HepG2 (cell line): ENCODE measurements around the gene CHN2. TPM values are rescaled to one million over a fixed set of nuclear protein-coding genes. Genes with fewer than 3 reads are reported as not detected.

Source experiments
- AGO1 ChIP-seq: fragments of 200-400 bp; formaldehyde crosslinking; IDR thresholded peaks from 2 replicates; pipeline ENCODE4 v1.6.1; 2017; ENCODE audit warnings: mild to moderate bottlenecking, low read depth, low read length, moderate library complexity; ENCODE audit not compliant: poor library complexity, severe bottlenecking
- ESRRA ChIP-seq: sonication (generic); formaldehyde crosslinking; IDR thresholded peaks from 2 replicates; pipeline ENCODE4 v1.5.1; 2020; ENCODE audit warnings: mild to moderate bottlenecking, low read depth, missing genetic modification reagents
- GATA4 ChIP-seq: sonication (generic); IDR thresholded peaks from 2 replicates; pipeline ENCODE4 v1.6.1; 2016; ENCODE audit warnings: antibody characterized with exemption, low read depth, borderline replicate concordance
- LRRFIP1 ChIP-seq: sonication (generic); formaldehyde crosslinking; conservative IDR thresholded peaks from 2 replicates; pipeline ENCODE4 v1.4.0; 2020; ENCODE audit warnings: missing genetic modification reagents
- MAX ChIP-seq: IDR thresholded peaks from 2 replicates; pipeline ENCODE4 v1.6.1; 2012; ENCODE audit warnings: inconsistent platforms
- MED13 ChIP-seq: sonication (generic); formaldehyde crosslinking; IDR thresholded peaks from 2 replicates; pipeline ENCODE4 v1.5.0; 2020; ENCODE audit warnings: missing genetic modification reagents
- MXI1 ChIP-seq: IDR thresholded peaks from 3 replicates; pipeline ENCODE4 v1.6.1; 2012; ENCODE audit warnings: low read depth, low read length, inconsistent platforms, borderline replicate concordance
- NONO ChIP-seq, 2 experiments: fragments of 450-650 bp in 1 of 2; sonication (generic) in 1 of 2; formaldehyde crosslinking in 1 of 2; IDR thresholded peaks in 1 of 2; conservative IDR thresholded peaks in 1 of 2; 2 replicates each; pipeline versions ENCODE4 v1.6.1 to v1.8.0; 2017 to 2022; ENCODE audit warnings: mild to moderate bottlenecking in 1 of 2, missing genetic modification reagents in 1 of 2, moderate library complexity in 1 of 2
- PRDM10 ChIP-seq: sonication (generic); formaldehyde crosslinking; IDR thresholded peaks from 2 replicates; pipeline ENCODE4 v1.4.0; 2020; ENCODE audit warnings: low read depth, missing genetic modification reagents
- SMYD3 ChIP-seq: sonication (generic); formaldehyde crosslinking; IDR thresholded peaks from 2 replicates; pipeline ENCODE4 v1.8.1; 2023; ENCODE audit warnings: mild to moderate bottlenecking, missing genetic modification reagents
- SNAPC2 ChIP-seq: sonication (generic); formaldehyde crosslinking; IDR thresholded peaks from 2 replicates; pipeline ENCODE4 v1.8.1; 2022; ENCODE audit warnings: mild to moderate bottlenecking, missing genetic modification reagents
- TEAD3 ChIP-seq: optimal IDR thresholded peaks from 2 replicates; pipeline ENCODE3; 2016; ENCODE audit warnings: borderline replicate concordance
- ZNF562 ChIP-seq: sonication (generic); formaldehyde crosslinking; IDR thresholded peaks from 2 replicates; pipeline ENCODE4 v1.8.0; 2022; ENCODE audit warnings: missing genetic modification reagents, borderline replicate concordance
- ZSCAN9 ChIP-seq: IDR thresholded peaks from 2 replicates; pipeline ENCODE4 v1.6.1; 2016; ENCODE audit warnings: borderline replicate concordance
- polyA plus RNA-seq, 8 experiments: library from polyadenylated mRNA; depleted of rRNA in 3 of 8; stranded (reverse) in 7 of 8; unstranded in 1 of 8; fragments of >200 nt; fragmentation: Illumina TruSeq in 4 of 8; extraction: Trizol in 4 of 8; gene quantifications; 2 replicates each; pipeline versions ENCODE4 v1.2.1 to v1.2.3, GENCODE V29; 2011 to 2016; ENCODE audit warnings: low read depth in 4 of 8, missing spikeins in 1 of 8, mixed read lengths in 1 of 8; ENCODE audit not compliant: insufficient read depth in 1 of 8
- total RNA-seq, 5 experiments: library from RNA; depleted of rRNA; stranded (reverse); fragments of >200 nt; fragmentation: Illumina TruSeq; extraction: Trizol; gene quantifications; 2 replicates each; pipeline ENCODE4 v1.2.3, GENCODE V29; 2016; ENCODE audit warnings: low read depth in 1 of 5
- TF ChIP-seq, protein P1 (sequence below): sonication (generic); formaldehyde crosslinking; IDR thresholded peaks from 2 replicates; pipeline ENCODE4 v1.5.1; 2020; ENCODE audit warnings: mild to moderate bottlenecking, missing genetic modification reagents, moderate library complexity
- TF ChIP-seq, protein P2 (sequence below): sonication (generic); formaldehyde crosslinking; IDR thresholded peaks from 2 replicates; pipeline ENCODE4 v1.4.0; 2020; ENCODE audit warnings: missing genetic modification reagents
- TF ChIP-seq, protein P3 (sequence below): sonication (generic); formaldehyde crosslinking; IDR thresholded peaks from 2 replicates; pipeline ENCODE4 v1.8.0; 2022; ENCODE audit warnings: mild to moderate bottlenecking, missing genetic modification reagents; ENCODE audit not compliant: insufficient replicate concordance

The CHN2 gene
- total and polyA plus RNA-seq, 2 of the 13 experiments (the other 11 are each of a cell fraction or from before 2014, with no cell fraction given): 23.5 to 30.5 TPM

GRCh38 chr7:29190349-29191045, 4.1 kb upstream of the CHN2 start (continued):
- TF ChIP-seq NONO (IDR thresholded peaks at IDR 0.05) (no peak), NONO (CRISPR knock-in tag; conservative IDR thresholded peaks at IDR 0.05) (no peak; the same call in 1 of the 2 replicates), MAX (peak; percentile 33), GATA4 (peak; percentile 83; the same call in 1 of the 2 replicates), ZNF562 (no peak), ESRRA (no peak; the same call in 1 of the 2 replicates), SMYD3 (peak; percentile 71; the same call in 1 of the 2 replicates), AGO1 (no peak), SNAPC2 (CRISPR knock-in tag) (peak; percentile 69; the same call in 1 of the 2 replicates), ZSCAN9 (no peak; the same call in 1 of the 2 replicates), PRDM10 (CRISPR knock-in tag) (no peak), MXI1 (peak; percentile 61; the same call in 1 of the 3 replicates), MED13 (CRISPR knock-in tag) (no peak), TEAD3 (peak; percentile 25), LRRFIP1 (CRISPR knock-in tag) (no peak)
- TF ChIP-seq, protein P1, sequence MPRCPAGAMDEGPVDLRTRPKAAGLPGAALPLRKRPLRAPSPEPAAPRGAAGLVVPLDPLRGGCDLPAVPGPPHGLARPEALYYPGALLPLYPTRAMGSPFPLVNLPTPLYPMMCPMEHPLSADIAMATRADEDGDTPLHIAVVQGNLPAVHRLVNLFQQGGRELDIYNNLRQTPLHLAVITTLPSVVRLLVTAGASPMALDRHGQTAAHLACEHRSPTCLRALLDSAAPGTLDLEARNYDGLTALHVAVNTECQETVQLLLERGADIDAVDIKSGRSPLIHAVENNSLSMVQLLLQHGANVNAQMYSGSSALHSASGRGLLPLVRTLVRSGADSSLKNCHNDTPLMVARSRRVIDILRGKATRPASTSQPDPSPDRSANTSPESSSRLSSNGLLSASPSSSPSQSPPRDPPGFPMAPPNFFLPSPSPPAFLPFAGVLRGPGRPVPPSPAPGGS: no peak
- TF ChIP-seq, protein P2, sequence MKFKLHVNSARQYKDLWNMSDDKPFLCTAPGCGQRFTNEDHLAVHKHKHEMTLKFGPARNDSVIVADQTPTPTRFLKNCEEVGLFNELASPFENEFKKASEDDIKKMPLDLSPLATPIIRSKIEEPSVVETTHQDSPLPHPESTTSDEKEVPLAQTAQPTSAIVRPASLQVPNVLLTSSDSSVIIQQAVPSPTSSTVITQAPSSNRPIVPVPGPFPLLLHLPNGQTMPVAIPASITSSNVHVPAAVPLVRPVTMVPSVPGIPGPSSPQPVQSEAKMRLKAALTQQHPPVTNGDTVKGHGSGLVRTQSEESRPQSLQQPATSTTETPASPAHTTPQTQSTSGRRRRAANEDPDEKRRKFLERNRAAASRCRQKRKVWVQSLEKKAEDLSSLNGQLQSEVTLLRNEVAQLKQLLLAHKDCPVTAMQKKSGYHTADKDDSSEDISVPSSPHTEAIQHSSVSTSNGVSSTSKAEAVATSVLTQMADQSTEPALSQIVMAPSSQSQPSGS: peak; percentile 80; the same call in 1 of the 2 replicates
- TF ChIP-seq, protein P3, sequence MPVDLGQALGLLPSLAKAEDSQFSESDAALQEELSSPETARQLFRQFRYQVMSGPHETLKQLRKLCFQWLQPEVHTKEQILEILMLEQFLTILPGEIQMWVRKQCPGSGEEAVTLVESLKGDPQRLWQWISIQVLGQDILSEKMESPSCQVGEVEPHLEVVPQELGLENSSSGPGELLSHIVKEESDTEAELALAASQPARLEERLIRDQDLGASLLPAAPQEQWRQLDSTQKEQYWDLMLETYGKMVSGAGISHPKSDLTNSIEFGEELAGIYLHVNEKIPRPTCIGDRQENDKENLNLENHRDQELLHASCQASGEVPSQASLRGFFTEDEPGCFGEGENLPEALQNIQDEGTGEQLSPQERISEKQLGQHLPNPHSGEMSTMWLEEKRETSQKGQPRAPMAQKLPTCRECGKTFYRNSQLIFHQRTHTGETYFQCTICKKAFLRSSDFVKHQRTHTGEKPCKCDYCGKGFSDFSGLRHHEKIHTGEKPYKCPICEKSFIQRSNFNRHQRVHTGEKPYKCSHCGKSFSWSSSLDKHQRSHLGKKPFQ: peak; percentile 30
